ENCODE results near the gene KCNT1.

- TF ChIP-seq POLR2A (IDR thresholded peaks at IDR 0.05), result no peak
- no peak for TF ChIP-seq CTCF (IDR thresholded peaks at IDR 0.05)
Measured at GRCh38 chr9:135769489-135770202, 67.7 kb downstream of the KCNT1 start.

Measured in esophagus squamous epithelium (tissue), 4 donors.